Right ventricle myocardium inferior (tissue), 1 donor: ENCODE measurements around the gene CNTNAP2. TPM values are rescaled to one million over a fixed set of nuclear protein-coding genes. Genes with fewer than 3 reads are reported as not detected.
A peak's percentile ranks its signal among the peaks of the same experiment; 100 is the strongest.
"Not testable (repeated sequence)": the region's sequence is repeated elsewhere in the genome, so short reads cannot be mapped to it uniquely, and the experiment has no call there.

Experiments used
- ATAC-seq: fragments of 200-7000 bp; cut with Tn5 transposase; one replicate; pipeline ENCODE4 v1.9.1; 2020; ENCODE audit warnings: mild to moderate bottlenecking, moderate library complexity
- DNase-seq: peaks from one replicate; pipeline ENCODE4 v3.0.0; 2021; ENCODE audit errors: missing footprints
- intact Hi-C: fragments of 100-400 bp; cut with DNase I; formaldehyde crosslinking; loops from one replicate; pipeline ENCODE4 v1.11.0; 2022
- total RNA-seq: library from RNA; stranded (reverse); fragmentation: NEBNext Ultra II Directional; extraction: Animal tissue kit (Norgen Biotek cat#: 25700); gene quantifications from one replicate; pipeline ENCODE4 v1.2.1, GENCODE V29; 2021
- donor health status: DM: no; HTN: yes; CAD: no; lungs with severe emphysema.

CNTNAP2 gene
- total RNA-seq, 1 donor from 2014 or later = 0.65 TPM

DNA sequence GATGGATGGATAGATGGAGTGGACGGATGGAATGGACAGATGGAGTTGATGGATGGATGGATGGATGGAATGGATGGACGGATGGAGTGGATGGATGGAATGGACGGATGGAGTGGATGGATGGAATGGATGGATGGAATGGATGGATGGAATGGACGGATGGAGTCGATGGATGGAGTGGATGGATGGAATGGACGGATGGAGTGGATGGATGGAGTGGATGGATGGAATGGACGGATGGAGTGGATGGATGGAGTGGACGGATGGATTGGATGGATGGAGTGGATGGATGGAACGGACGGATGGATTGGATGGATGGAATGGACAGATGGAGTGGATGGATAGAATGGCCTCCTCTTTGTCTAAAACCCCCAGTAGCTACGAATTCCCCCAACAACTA is 2214.9 kb downstream of the CNTNAP2 start:
- ATAC-seq, intact Hi-C loops, DNase-seq: not testable (repeated sequence)

DNA sequence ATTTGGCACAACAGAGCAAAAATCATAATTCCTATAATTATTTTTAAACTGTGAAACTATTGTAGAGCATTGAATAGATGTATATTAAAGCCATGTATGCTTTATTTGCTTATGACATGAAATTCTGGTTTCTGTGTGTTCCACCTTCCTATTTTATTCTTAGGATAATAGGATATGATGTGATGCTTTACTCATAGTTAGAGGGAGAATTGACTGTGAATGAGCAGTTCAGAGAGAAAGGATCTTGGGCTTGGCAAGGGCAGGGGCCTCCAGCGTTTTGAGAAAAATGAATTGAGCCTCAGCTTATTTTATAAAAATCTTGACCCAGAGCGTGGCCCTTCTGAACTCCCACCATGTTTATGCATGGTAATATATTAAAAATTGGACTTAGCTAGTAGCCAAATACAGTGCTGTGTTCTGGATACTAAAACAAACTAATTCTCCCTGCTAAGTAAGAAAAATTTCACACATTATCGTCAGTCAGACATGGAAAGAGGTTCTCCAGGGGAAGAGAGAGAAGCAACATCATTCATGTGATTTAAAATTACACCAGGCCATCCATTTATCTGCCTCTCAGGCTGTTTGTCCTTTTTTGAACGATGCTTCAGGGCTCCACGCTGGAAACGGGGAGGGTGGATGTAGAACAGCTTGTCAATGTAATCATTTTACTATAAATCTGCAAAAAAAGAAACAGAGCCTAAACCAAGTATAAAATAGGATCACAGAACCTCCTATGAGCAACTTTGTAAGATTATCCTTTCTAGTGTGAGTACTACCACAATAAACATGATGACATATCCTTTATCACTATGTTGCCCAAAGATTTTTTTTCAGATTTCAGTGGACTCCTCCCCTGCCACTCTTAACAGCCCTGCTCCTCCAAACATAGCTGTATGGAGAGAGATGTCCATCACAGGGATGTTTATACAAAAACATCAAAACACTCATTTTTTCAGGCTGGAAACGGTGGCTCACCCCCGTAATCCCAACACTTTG is 2215.9 kb downstream of the CNTNAP2 start:
- no peak for ATAC-seq
- intact Hi-C loops = no loop called here
- no peak for DNase-seq

DNA sequence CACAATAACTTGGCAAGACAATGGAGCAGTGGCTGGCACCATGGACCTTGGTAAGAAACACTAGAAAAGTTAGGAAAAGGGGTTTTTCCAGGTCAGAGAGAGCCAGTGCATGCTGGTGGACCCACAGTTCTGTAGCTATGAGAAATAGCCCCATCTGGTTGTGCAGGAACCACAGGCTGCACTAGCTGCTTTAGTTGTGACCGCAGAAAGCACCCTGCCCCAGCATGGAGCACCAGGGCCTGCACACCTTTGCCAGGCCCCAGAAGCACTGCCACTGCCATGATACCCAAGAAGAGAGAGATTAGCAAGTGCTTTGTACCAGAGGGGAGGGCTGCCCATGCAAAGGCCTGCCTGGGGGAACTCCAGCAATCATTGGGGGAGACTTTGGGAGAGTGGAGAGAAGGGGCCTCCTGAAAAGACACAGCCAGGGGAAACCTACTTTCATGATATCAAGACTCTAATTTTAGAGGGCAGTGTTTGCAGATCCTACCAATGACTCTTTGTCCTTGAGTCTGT is 2217.9 kb downstream of the CNTNAP2 start:
- DNase-seq (no peak), ATAC-seq (no peak)
- intact Hi-C loops = no loop called here

DNA sequence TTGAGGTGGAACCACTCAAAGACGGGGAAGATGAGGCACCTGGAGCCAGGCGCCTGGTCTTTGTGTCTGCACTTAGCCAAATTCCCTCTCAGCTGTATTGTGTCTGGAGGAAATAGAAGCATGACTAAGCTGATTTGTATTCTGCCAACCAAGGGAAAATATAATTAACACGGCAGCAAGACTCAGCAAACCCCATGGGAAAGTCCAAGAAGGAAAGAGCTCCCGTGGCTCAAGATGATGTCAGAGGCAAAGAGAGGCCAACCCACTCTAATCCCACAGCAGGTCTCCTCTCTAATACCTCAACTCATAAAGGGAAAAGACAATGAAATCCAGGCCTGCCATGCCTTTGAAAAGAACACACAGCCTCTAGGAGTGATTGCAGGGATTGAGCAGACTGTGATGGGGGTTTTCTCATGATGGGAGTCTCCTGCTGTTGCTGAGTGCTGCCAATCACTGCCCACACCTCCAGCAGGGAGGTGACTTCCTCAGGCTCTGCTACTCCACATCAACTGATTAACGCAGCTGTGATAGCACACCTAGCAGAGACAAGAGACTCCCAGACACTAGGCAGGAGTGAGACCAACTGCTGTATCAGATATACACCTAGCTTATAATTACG is 2218.5 kb downstream of the CNTNAP2 start:
- ATAC-seq = no peak

DNA sequence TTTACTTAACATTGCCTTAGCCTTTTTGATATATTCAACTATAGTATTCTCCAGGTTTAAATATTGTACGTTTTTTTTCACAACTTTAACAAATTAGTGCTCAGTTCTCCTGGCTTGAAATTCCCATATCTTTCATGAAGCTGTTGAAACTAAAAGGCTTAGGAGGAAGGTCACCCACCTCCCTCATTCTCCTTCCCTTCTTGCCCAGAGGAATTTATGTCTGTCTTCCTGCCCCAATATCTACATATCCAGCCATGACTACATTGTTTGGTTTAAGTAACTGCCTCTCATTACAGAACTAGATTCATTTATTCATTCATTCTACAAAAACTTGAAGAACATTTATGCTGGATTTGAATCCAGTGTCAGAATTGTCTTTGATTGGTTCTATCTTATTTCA is 2219.2 kb downstream of the CNTNAP2 start:
- intact Hi-C loops = no loop called here
- DNase-seq = no peak
- ATAC-seq = no peak

More for the DNA sequence above, 2218.5 kb downstream of the CNTNAP2 start:
- intact Hi-C loops = no loop called here
- DNase-seq = no peak

DNA sequence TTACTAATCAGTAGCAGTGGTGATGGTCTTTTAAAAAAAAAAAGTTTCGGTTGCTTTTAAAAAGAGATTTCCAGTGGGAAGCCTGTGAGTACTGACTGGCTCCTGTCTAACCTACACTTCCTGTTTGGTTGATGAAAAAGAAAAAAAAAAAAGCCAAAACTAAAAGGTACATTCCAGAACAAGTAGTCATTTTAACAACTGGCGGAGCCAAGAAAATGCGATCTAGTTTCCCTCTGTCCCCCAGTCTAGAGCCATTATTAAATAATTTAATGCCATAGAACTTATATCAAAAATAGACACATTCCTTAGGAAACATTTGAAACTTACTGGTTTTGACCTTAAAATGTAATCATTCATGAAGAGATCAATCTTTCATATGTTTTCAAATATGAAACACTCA is 2219.8 kb downstream of the CNTNAP2 start:
- intact Hi-C loops = no loop called here
- ATAC-seq (no peak), DNase-seq (no peak)

DNA sequence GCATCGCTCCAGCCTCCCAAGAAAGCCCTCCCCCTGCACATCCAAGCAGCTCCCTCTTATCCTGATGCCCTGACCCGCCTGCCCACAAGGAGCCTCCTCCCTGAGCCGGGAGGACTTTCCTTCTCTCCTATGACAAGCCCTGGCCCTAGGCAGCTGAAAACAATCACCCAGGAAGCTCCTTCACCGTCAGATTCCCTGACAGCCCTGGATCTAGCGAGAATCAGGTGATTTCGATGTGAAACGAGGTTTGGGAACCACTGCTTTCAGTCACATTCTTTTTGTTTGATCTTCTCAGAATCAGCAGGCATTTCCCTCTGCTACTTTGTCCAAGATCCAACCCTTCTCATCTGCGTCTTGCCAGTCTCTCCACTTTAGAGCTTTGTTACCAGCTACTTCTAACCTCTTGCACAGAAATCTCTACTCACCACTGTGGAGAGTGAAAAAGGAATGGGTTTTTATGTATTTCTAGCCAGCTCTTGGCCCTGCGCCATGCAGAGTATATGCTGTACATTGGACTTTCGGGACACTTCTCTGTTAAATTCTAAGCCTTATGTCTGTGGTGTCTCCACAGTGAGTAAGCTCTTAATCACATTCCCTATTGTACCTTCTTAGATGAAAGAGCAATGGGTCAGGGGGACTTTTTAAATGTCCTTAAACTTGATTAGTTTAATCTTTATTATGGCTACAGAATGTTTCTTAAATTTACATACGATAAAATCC is 2220.8 kb downstream of the CNTNAP2 start:
- ATAC-seq (no peak), DNase-seq (no peak)
- intact Hi-C loops = no loop called here

DNA sequence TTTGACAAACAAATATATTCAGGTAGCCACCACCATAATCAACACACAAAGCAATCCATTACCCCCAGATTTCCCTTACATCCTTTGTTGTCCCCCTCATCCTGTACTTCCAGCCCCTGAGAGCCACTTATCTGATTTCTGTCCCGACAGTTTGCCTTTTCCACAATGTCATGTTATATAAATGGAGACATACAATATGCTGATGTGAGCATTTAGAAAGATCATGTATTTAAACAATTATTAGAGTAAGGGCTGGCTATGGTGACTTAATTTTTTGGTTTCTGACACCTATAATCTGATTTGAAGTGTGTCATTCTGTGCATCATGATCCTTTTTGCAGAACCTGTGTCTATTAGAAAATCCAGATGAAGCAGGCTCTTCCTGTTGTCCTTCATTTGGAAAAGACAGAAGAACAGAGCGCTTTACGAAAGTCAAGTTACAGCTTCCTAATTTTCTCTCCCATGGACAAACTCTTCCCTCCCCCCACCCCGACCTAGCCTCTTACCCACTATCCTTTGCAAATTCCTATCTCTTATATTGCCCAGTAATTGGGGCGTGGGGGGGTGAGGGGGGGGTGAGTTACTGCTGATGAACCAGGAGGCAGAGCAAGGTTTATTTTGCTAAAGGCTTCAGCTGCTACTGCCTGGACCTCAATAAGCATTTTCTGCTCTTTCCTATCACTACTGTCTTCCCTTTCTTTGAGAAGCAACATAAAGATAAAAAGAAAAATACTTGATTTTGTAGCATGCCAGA is 2221.6 kb downstream of the CNTNAP2 start:
- intact Hi-C loops = no loop called here
- ATAC-seq (no peak), DNase-seq (no peak)

DNA sequence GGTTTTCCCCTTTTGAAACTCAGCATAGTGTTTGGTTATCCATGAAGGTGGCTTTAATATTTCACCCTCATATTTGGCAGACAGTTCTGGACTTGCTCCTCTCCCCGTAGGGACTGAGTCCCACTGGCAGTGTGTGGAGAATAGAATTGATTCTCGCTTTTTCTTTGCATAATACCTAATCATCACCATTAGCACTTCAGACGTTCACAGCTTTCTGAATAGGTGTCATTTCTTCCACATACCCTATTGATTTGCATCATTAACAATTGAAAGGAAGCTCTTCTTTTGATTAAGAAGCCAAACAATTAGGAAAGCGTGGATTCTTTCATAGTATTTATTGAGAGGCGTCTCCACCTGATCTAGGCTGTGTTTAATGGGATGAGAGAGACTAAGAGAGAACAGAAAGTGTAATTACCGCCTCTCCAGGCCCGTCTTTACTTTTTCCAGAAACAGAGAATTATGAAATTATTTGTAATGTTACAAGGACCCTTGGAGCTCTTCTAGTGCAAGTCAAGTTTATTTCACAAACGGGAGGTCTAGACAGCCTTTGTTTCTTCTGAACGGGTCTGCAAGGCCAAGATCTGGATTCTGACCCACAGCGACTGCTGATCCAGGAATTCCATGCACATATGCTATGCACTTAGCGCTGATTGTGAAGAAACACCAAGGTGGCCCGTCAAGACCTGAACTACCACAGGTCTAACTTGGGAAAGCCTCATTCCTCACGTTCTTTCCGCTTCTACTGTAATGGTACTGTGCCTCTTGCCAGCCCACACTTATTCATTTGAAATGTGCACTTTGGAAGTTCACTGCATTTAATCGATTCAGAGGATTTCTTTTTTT is 2224.1 kb downstream of the CNTNAP2 start:
- no peak for DNase-seq
- ATAC-seq = no peak
- intact Hi-C loops = no loop called here

DNA sequence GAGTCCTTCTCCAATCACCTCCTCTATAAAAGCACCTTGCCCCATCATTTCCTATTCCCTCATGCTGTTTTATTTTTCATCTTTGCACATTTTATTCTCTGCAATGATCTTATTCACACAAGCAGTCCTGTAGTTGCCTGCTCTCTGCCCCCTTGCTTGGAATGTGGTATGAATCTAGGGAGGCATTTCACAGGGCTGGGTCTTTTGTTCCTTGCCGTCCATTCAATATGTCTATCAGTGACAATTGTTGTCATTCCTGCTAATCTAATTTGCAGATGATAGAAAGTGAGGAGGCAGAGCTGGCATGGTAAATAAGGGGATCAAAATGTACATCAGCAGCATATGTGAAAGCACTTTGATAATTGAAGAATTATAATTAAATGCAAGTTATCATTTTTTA is 2227.8 kb downstream of the CNTNAP2 start:
- DNase-seq = no peak
- intact Hi-C loops = no loop called here
- no peak for ATAC-seq

DNA sequence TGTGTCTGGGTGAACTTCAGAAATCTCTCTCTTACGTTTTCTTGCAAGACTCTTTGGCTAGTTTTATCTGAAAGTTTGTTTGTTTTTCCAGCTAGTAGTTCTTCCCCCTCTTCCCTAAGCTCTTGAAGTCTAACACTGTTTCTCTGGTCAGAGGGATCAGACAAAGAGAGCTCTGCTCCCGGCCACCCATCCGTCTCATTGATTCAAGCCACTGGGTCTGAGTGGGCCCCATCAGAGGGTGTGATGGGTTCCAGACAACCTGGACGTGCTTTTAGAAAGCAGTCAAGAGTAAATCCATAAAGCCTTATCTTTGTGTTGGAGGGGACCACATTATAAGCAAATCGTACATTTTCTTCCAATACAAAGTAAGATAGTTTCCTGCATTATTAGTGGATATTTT is 2231.4 kb downstream of the CNTNAP2 start:
- intact Hi-C loops = no loop called here
- DNase-seq (no peak), ATAC-seq (no peak)

DNA sequence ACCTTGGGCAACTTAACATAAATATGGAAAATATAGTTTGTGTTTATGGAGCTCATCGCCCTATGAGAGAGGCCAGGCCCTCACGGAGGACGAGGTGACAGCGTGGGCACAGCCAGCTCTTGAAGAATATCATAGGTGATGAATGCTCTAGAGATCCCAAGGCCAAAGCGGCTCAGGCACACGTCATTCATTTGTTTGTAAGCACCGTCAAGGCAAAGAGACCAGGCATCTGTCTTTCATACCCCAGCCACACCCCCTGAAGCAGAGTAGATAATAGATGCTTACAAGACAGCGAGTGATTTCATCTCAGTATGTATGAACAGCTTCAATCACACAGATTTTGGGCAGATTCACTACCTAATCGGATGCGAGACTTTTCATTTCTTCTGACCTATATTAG is 2231.9 kb downstream of the CNTNAP2 start:
- intact Hi-C loops = no loop called here
- no peak for ATAC-seq
- no peak for DNase-seq

DNA sequence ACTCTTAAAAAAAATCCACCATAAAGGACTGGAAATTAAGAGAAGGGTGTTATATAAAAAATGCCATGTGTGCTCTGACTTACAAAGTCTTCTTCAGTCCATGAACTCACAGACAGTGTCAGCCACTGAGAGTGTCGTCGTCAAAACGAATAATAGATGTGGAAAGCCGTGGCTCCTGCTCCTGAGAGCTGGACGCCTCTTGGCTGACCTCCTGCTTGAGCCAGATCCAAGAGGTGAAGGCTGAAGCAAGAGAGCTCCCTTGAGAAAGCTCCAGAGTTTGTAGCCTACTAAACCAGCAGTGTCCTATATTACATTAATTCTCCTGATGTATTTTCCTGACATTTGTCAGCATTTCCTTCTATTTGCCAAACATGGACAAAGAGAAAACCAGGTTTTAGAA is 2239.7 kb downstream of the CNTNAP2 start:
- DNase-seq (peak; percentile 85), ATAC-seq (peak; percentile 95)
- intact Hi-C loops = no loop called here

DNA sequence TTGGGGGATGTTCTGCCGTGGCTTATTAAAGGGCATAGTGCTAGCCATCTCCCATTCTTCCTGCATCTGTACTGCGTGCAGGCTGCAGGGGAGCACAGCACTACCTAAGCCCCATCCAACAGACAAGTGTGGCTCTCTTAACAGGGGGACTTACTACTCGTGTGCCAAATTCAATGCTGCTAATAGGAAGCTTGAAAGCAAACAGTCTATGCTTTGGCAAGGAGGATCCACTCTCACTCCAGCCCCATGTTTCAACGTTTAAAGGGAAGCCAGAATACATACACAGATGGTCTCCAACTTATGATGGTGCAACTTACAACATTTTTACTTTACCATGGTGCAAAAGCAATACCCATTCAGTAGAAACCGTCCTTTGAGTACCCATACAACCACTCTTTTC is 2245.9 kb downstream of the CNTNAP2 start:
- ATAC-seq (no peak), DNase-seq (no peak)
- intact Hi-C loops = no loop called here

DNA sequence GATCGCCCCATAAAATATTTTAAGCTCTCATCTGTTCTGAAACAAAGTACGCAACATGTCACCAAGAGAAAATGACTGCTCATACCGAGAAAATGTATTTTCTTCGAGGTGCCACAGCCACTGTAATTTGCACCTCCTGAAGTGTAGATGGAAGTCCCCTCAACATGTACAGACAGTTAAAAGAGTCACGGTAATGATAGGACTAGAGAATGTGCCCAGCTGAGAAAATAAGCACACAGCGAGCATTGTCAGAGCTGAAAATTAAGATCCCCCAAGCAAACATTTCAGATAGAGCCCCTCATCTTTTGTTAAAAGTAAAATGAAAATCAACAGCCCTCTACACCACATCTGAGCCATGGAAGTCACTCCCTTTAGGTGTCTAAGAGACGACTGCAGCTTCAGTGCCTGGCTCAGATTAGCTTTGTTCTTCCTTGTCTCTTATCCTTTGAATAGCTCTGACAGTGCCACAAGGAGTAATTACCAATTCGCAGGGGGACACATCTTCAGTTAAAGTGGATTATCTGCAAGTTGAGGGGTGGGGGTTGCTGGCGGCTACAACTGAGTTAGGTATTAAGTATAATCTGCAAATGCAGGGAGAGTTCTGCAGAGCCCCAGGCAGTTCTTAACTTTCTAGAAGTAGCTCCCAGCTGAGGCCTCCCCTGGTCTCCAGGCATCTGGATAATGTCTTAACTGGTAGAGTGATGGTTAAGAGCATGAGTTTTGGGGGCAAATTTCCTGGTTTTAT is 2251.3 kb downstream of the CNTNAP2 start:
- ATAC-seq = no peak
- intact Hi-C loops = no loop called here
- no peak for DNase-seq

DNA sequence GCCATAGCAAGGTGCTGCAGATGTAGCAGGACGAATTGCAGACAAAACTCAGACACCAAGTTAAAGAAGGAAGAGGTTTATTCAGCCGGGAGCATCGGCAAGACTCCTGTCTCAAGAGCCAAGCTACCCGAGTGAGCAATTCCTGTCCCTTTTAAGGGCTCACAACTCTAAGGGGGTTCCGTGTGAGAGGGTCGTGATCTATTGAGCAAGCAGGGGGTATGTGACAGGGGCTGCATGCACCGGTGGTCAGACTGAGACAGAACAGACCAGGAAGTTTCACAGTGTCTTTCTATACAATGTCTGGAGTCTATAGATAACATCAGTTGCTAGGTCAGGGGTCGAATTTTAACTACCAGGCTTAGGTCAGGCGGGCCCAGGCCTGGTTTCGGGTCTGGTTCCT is 2252.0 kb downstream of the CNTNAP2 start:
- intact Hi-C loops = no loop called here
- DNase-seq (no peak), ATAC-seq (no peak)

DNA sequence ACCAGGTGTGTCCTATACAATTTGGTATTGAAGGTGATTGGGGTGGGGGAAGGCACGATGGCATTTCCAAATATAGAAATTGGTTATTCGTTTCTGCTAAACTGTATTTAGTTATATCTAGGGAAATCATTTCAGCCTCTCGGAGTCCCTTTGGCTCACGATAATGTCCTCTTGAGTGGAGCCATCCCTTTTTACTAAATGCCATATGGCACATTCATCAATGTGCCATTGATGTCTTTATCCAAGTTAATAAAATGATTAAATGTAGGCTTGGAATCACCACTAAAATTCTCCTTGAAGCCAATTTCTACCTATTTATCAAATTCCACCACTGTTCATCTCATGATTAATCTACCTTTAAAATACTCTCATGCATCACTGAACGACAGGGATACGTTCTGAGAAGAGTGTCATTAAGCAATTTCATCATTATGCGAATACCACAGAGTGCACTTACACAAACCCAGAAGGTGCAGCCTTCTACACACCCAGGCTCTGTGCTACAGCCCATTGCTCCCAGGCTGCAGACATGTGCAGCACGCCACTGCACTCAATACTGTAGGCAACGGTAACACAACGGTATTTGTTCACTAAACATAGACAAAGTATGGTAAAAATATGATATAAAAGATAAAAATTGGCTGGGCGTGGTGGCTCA is 2254.8 kb downstream of the CNTNAP2 start:
- DNase-seq = no peak
- ATAC-seq = no peak
- intact Hi-C loops = no loop called here
